H1 (cell line): ENCODE measurements around the gene DNMT3L. TPM values are rescaled to one million over a fixed set of nuclear protein-coding genes. Genes with fewer than 3 reads are reported as not detected.

ENCODE experiments used
- TAF1 ChIP-seq: IDR thresholded peaks from 2 replicates; pipeline ENCODE4 v1.6.1; 2011; ENCODE audit warnings: mild to moderate bottlenecking, low read depth, low read length
- polyA plus RNA-seq, 7 experiments: library from polyadenylated mRNA; depleted of rRNA in 3 of 7; stranded (reverse) in 5 of 7; unstranded in 2 of 7; fragments of >200 nt in 5 of 7; fragments of 200-250 nt in 2 of 7; gene quantifications; 1 replicate in 5 of 7; 2 replicates in 1 of 7; 4 replicates in 1 of 7; pipeline versions ENCODE4 v1.2.1 to v1.2.3, GENCODE V29; 2011 to 2013; ENCODE audit warnings: missing spikeins in 2 of 7, mixed read lengths in 2 of 7
- total RNA-seq: library from RNA; stranded (reverse); fragmentation: NEBNext Ultra II Directional; extraction: Animal tissue kit (Norgen Biotek cat#: 25700); gene quantifications from 2 replicates; pipeline ENCODE4 v1.2.1, GENCODE V29; 2021

Gene DNMT3L
- total and polyA plus RNA-seq, 2 of the 8 experiments (the other 6 are each of a cell fraction or from before 2014, with no cell fraction given) = 0.06 TPM; not detected in 1

GRCh38 chr21:44289381-44290010, 27.8 kb upstream of the DNMT3L start (continued):
- TF ChIP-seq TAF1 = no peak
